ENCODE measurements around the gene SLC25A23.

The SLC25A23 gene

DNA sequence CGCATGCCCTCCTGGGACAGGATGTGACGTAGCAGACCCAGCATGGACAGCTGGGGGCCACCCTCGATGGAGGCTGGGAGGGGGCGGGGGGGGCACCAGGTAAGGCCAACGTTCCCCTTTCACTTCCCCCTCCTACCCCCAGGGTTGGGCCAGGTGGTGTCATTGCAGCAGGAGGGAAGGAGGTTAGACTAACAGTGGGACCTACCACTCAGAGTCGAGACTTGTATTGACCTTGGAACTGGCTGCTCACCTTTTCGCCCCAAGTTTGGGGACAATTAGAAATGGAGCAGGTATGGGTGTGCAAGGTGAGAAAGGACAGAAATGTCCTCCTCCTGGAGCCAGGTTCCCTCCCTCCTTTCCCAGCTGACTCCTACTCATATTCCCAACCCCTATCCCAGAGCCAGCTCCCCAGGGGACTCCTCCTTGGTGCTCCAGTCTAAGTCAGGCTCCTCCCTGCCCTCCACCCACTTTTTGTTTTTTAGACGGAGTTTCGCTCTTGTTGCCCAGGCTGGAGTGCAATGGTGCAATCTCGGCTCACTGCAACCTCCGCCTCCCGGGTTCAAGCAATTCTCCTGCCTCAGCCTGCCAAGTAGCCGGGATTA lies 17.4 kb downstream of the SLC25A23 start:
- no peak overlapping the region for H3K27ac ChIP-seq (ENCODE audit: poor library complexity, severe bottlenecking)
- DNase-seq (ENCODE audit: low spot score) (no peak), ATAC-seq (ENCODE audit: low read depth) (no peak)
- H3K4me3 ChIP-seq (ENCODE audit: severe bottlenecking): no peak overlapping the region
- TF ChIP-seq, protein P1, sequence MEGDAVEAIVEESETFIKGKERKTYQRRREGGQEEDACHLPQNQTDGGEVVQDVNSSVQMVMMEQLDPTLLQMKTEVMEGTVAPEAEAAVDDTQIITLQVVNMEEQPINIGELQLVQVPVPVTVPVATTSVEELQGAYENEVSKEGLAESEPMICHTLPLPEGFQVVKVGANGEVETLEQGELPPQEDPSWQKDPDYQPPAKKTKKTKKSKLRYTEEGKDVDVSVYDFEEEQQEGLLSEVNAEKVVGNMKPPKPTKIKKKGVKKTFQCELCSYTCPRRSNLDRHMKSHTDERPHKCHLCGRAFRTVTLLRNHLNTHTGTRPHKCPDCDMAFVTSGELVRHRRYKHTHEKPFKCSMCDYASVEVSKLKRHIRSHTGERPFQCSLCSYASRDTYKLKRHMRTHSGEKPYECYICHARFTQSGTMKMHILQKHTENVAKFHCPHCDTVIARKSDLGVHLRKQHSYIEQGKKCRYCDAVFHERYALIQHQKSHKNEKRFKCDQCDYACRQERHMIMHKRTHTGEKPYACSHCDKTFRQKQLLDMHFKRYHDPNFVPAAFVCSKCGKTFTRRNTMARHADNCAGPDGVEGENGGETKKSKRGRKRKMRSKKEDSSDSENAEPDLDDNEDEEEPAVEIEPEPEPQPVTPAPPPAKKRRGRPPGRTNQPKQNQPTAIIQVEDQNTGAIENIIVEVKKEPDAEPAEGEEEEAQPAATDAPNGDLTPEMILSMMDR (IDR thresholded peaks at IDR 0.05; ENCODE audit: poor library complexity, severe bottlenecking): no peak
- H3K4me1 ChIP-seq (ENCODE audit: insufficient read depth, poor library complexity, severe bottlenecking): no peaks in the 10 kb centered on the region
- H3K36me3 ChIP-seq (ENCODE audit: low read depth): no peaks in the 10 kb centered on the region
- H3K27me3 ChIP-seq (ENCODE audit: insufficient read depth, poor library complexity, severe bottlenecking): no peaks in the 10 kb centered on the region
- H3K9me3 ChIP-seq (ENCODE audit: severe bottlenecking): no peaks in the 10 kb centered on the region

DNA sequence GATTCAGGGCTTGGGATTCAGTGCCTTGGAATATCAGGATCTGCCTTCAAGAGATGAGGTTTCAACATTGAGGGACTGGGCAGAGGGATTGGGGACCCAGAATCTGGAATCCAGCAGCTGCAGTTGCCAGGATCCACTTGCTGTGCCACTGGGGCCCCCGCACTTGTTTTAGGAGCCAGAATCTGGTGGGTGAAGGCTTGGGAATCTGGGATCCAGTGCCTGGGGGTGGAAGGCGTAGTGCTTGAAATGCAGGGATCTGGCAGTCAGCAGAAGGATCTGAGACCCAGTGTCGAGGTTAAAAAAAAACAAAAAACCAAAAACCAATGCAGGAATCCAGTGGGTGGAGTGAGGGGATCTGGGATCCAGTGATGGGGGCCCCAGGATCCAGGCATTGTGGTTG lies 18.7 kb downstream of the SLC25A23 start:
- Histone ChIP-seq H3K27ac (ENCODE audit: poor library complexity, severe bottlenecking) (no peak overlapping the region), H3K4me1 (ENCODE audit: insufficient read depth, poor library complexity, severe bottlenecking) (no peaks in the 10 kb centered on the region), H3K27me3 (ENCODE audit: insufficient read depth, poor library complexity, severe bottlenecking) (no peaks in the 10 kb centered on the region), H3K9me3 (ENCODE audit: severe bottlenecking) (no peaks in the 10 kb centered on the region), H3K4me3 (ENCODE audit: severe bottlenecking) (no peak overlapping the region), H3K36me3 (ENCODE audit: low read depth) (no peaks in the 10 kb centered on the region)
- ATAC-seq (ENCODE audit: low read depth) (no peak), DNase-seq (ENCODE audit: low spot score) (no peak)
- TF ChIP-seq, protein P1 (IDR thresholded peaks at IDR 0.05; ENCODE audit: poor library complexity, severe bottlenecking): no peak

DNA sequence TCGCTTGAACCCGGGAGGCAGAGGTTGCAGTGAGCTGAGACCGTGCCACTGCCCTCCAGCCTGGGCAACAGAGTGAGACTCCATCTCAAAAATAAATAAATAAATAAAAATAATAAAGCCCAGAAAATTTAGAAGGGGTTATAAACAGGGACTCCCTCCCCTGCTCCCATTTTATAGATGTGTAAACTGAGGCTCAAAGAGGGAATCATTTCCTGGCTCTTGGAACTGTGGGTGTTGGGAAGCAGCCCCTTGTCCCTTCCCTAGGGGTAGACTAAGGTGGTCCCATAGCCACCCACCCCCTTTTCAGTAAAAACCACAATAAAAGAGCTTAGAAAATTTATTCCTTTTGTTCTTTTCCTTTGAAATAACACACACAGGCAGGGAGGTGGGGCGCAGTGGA lies 19.8 kb downstream of the SLC25A23 start:
- Histone ChIP-seq H3K27ac (ENCODE audit: poor library complexity, severe bottlenecking) (no peak overlapping the region), H3K4me1 (ENCODE audit: insufficient read depth, poor library complexity, severe bottlenecking) (no peaks in the 10 kb centered on the region), H3K4me3 (ENCODE audit: severe bottlenecking) (no peak overlapping the region), H3K36me3 (ENCODE audit: low read depth) (no peaks in the 10 kb centered on the region), H3K27me3 (ENCODE audit: insufficient read depth, poor library complexity, severe bottlenecking) (no peaks in the 10 kb centered on the region), H3K9me3 (ENCODE audit: severe bottlenecking) (no peaks in the 10 kb centered on the region)
- ATAC-seq (ENCODE audit: low read depth) (no peak), DNase-seq (ENCODE audit: low spot score) (no peak)
- TF ChIP-seq, protein P1 (IDR thresholded peaks at IDR 0.05; ENCODE audit: poor library complexity, severe bottlenecking): no peak

DNA sequence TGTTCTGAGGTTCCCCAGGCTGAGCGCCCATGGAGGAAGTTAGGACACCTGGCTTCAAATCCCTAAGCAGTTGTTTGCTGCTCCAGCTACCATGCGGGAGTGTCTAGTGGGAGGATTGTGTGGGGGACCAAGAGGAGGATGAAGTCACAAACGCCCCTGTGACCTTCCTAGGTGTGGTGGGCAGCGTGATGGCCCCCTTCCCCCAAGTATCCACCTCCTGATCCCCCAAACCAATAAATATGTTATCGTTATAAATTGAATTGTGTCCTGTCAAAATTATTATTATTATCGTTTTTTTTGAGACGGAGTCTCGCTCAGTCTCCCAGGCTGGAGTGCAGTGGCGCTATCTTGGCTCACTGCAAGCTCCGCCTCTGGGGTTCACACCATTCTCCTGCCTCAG lies 25.9 kb downstream of the SLC25A23 start, which contains the start of gene SLC25A41:
Gene SLC25A41 (minus strand): TSS at position 101 of the 400 bp plus-strand sequence. CDS start 70 bp downstream, at position 31.
- TF ChIP-seq, protein P1 (IDR thresholded peaks at IDR 0.05; ENCODE audit: poor library complexity, severe bottlenecking): no peak
- H3K4me1 ChIP-seq (ENCODE audit: insufficient read depth, poor library complexity, severe bottlenecking): no peaks in the 10 kb centered on the region
- H3K4me3 ChIP-seq (ENCODE audit: severe bottlenecking): no peak within 1 kb of the TSS
- H3K36me3 ChIP-seq (ENCODE audit: low read depth): no peaks in the 10 kb centered on the region
- ATAC-seq (ENCODE audit: low read depth) (no peak), DNase-seq (ENCODE audit: low spot score) (no peak)
- H3K27ac ChIP-seq (ENCODE audit: poor library complexity, severe bottlenecking): no peak within 1 kb of the TSS
- no peaks in the 10 kb centered on the region for H3K27me3 ChIP-seq (ENCODE audit: insufficient read depth, poor library complexity, severe bottlenecking)
- no peaks in the 10 kb centered on the region for H3K9me3 ChIP-seq (ENCODE audit: severe bottlenecking)

DNA sequence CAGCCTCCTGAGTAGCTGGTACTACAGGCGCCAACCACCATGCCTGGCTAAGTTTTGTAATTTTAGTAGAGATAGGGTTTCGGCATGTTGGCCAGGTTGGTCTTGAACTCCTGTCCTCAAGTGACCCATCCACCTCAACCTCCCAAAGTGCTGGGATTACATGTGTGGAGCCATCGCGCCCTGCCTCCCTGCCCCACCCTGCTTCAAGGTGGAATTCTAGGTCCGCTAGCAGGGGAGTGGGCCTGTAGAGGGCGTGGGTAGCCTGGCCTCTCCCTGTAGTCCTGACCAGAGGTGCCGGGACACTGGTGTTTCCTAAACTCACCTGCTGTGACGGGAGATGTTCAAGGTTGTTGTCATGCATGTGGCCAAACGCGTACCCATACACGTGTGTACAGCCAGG lies 26.4 kb downstream of the SLC25A23 start:
- H3K36me3 ChIP-seq (ENCODE audit: low read depth): no peaks in the 10 kb centered on the region
- H3K4me1 ChIP-seq (ENCODE audit: insufficient read depth, poor library complexity, severe bottlenecking): no peaks in the 10 kb centered on the region
- no peak for ATAC-seq (ENCODE audit: low read depth)
- H3K27me3 ChIP-seq (ENCODE audit: insufficient read depth, poor library complexity, severe bottlenecking): no peaks in the 10 kb centered on the region
- H3K4me3 ChIP-seq (ENCODE audit: severe bottlenecking): no peak overlapping the region
- TF ChIP-seq, protein P1 (IDR thresholded peaks at IDR 0.05; ENCODE audit: poor library complexity, severe bottlenecking): no peak
- H3K9me3 ChIP-seq (ENCODE audit: severe bottlenecking): no peaks in the 10 kb centered on the region
- H3K27ac ChIP-seq (ENCODE audit: poor library complexity, severe bottlenecking): no peak overlapping the region
- DNase-seq (ENCODE audit: low spot score): no peak
